ENCODE data around the gene CLOCK. TPM values are rescaled to one million over a fixed set of nuclear protein-coding genes. Genes with fewer than 3 reads are reported as not detected.

Gene CLOCK
- total and polyA plus RNA-seq, 11 donors = 8.3 to 42.1 (median 31.0) TPM

DNA sequence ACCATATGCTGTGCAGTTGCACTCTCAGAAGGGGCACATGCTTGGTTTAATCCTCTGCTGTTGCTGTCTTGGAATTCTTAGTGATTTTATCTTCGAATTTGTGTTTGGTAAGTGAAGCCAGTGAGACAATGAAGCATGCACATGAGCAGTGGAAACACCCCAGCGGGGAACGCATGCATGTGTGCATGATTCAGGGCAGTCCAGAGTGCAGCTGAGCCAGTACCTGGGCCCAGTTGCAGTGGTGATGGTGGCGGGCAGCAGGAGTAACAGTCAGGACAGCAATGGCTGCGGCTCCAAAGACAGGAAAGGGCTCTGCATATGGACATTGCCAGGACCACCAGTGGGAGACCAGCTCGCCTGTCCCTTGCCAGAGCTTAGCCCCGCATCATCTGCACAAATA, 165.2 kb downstream of the CLOCK start:
- H3K4me3 ChIP-seq = no peak overlapping the region
- H3K27me3 ChIP-seq = no peaks in the 10 kb centered on the region
- no peaks in the 10 kb centered on the region for H3K36me3 ChIP-seq
- WGBS, 4 donors = 95 to 98% (median 97%) methylated on average over 6 to 7 of the region's 7 CpGs
- intact Hi-C loops (cut with DNase I) = no loop called here
- peaks cover 0 to 12% (median 0%) of the 10 kb centered on the region in 12 donors for H3K4me1 ChIP-seq
- no peaks in the 10 kb centered on the region for H3K9me3 ChIP-seq
- DNase-seq = no peak
- no peak overlapping the region for H3K27ac ChIP-seq
- TF ChIP-seq, protein P1, sequence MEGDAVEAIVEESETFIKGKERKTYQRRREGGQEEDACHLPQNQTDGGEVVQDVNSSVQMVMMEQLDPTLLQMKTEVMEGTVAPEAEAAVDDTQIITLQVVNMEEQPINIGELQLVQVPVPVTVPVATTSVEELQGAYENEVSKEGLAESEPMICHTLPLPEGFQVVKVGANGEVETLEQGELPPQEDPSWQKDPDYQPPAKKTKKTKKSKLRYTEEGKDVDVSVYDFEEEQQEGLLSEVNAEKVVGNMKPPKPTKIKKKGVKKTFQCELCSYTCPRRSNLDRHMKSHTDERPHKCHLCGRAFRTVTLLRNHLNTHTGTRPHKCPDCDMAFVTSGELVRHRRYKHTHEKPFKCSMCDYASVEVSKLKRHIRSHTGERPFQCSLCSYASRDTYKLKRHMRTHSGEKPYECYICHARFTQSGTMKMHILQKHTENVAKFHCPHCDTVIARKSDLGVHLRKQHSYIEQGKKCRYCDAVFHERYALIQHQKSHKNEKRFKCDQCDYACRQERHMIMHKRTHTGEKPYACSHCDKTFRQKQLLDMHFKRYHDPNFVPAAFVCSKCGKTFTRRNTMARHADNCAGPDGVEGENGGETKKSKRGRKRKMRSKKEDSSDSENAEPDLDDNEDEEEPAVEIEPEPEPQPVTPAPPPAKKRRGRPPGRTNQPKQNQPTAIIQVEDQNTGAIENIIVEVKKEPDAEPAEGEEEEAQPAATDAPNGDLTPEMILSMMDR (IDR thresholded peaks at IDR 0.05) = no peak
- no peak for TF ChIP-seq POLR2A (IDR thresholded peaks at IDR 0.05)
- no peak for ATAC-seq

DNA sequence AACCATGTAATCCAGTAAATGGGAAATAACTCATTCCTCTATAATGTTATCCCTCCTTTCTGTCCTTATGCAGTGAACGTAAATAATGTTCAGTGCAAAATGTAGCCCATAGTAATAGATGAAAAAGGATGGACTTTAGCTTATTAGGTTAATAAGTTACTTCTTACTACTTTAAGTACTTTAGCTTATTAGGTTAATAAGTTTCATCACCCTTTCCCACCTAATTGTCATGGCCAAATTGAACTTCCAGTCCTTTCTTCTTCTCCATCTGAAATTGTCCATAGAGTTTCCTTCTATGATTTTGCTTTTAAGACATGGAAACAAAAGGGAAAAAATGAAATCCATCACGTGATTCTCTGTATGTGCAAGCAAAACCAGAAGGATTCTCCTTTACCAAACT, 166.1 kb downstream of the CLOCK start:
- Histone ChIP-seq H3K4me3 (no peak overlapping the region), H3K27ac (no peak overlapping the region), H3K9me3 (no peaks in the 10 kb centered on the region), H3K27me3 (no peaks in the 10 kb centered on the region), H3K4me1 (peaks cover 0 to 12% (median 0%) of the 10 kb centered on the region in 12 donors), H3K36me3 (no peaks in the 10 kb centered on the region)
- WGBS, 4 donors = 87 to 92% (median 90%) methylated on average over 2 of the region's 2 CpGs
- TF ChIP-seq, protein P1 (IDR thresholded peaks at IDR 0.05) = no peak
- no peak for TF ChIP-seq POLR2A (IDR thresholded peaks at IDR 0.05)
- no peak for ATAC-seq
- intact Hi-C loops (cut with DNase I) = no loop called here
- no peak for DNase-seq

DNA sequence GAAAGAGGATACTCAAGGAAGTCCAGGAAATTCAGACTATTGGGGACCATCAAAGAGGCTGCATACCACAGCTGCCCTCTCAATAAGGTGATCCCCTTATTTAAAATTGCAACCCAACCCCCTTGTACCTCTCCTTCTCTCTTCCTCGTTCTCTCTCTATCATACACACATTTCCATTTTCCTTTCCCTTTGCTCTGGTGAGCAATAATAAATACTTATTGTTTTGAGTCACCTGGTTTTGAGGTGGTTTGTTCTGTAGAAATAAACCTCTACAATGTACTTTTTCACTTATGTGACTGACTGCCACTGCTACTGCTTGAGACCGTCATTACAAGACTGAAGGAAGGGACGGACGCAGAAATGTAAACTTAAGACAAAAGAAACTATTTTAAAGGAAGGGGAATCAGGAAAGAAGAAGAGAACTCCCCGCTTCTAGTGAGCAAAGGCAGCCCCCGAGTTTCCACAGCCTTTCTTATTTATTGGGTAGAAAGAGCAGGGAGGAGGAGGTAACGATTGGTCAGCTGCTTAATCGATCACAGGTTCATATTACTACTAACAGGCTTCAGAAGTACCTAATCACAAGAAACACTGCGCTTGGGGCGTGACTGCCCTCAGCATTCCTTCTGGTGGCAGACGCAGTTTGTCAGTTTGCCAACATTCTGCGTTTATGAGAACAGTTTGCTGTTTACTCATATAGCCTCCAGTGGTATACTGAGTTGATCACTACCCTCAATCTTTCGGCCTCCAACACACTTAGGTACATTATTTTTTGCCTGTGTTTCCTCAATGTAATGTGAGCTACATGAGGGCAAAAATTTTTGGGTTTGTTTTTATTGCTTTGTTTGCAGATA, 167.9 kb downstream of the CLOCK start:
- H3K27ac ChIP-seq = no peak overlapping the region
- H3K4me1 ChIP-seq = peaks cover 0 to 12% (median 0%) of the 10 kb centered on the region in 12 donors
- peaks cover 0 to 3% (median 0%) of the 10 kb centered on the region in 9 donors for H3K36me3 ChIP-seq
- no peak overlapping the region for H3K4me3 ChIP-seq
- TF ChIP-seq POLR2A (IDR thresholded peaks at IDR 0.05) = no peak
- TF ChIP-seq, protein P1 (IDR thresholded peaks at IDR 0.05) = no peak
- intact Hi-C loops (cut with DNase I) = no loop called here
- WGBS, 4 donors = 79 to 86% (median 82%) methylated on average over 13 of the region's 13 CpGs
- ATAC-seq = no peak
- H3K9me3 ChIP-seq = no peaks in the 10 kb centered on the region
- DNase-seq = no peak
- no peaks in the 10 kb centered on the region for H3K27me3 ChIP-seq

Other genes starting within 250 kb of the CLOCK start
- gene SRD5A3, start 200.7 kb downstream of the CLOCK start, total RNA-seq = 10 to 100 TPM in 3 of 9 donors, 1 to 10 TPM in 6; 4.5 to 16.8 (median 7.8) TPM
- 1 to 10 TPM; 4.5 to 9.7 TPM for gene SRD5A3, start 200.7 kb downstream of the CLOCK start, polyA plus RNA-seq
- 10 to 100 TPM; 28.2 to 78.3 (median 53.9) TPM for gene TMEM165, start 151.0 kb downstream of the CLOCK start, total RNA-seq
- gene TMEM165, start 151.0 kb downstream of the CLOCK start, polyA plus RNA-seq = 10 to 100 TPM; 36.4 to 78.7 TPM
- gene PDCL2, start 45.3 kb upstream of the CLOCK start, total RNA-seq = not detected
- gene PDCL2, start 45.3 kb upstream of the CLOCK start, polyA plus RNA-seq = not detected
- 1 to 10 TPM in 1 of 9 donors, not detected in 8; 2.0 TPM for gene NMU, start 89.4 kb upstream of the CLOCK start, total RNA-seq
- gene NMU, start 89.4 kb upstream of the CLOCK start, polyA plus RNA-seq = not detected